Osteoblast (primary cell): Measurements from ENCODE around the gene TNPO2. TPM values are rescaled to one million over a fixed set of nuclear protein-coding genes. Genes with fewer than 3 reads are reported as not detected.
A peak's percentile ranks its signal among the peaks of the same experiment; 100 is the strongest.

Experiments
- DNase-seq: peaks from one replicate; pipeline ENCODE4 v3.0.0; 2011; ENCODE audit warnings: low spot score, mixed read lengths; ENCODE audit not compliant: insufficient read length; ENCODE audit errors: missing footprints
- H2AFZ ChIP-seq: 2 replicates; pipeline ENCODE4 v1.6.0; 2011; ENCODE audit warnings: mild to moderate bottlenecking, low read length
- H3K27ac ChIP-seq: 2 replicates; pipeline ENCODE4 v1.5.1; 2011; ENCODE audit warnings: mild to moderate bottlenecking, low read depth, low read length, moderate library complexity
- H3K27me3 ChIP-seq: 2 replicates; pipeline ENCODE4 v1.6.0; 2012; ENCODE audit warnings: mild to moderate bottlenecking, control low read depth, inconsistent platforms, low read length, moderate library complexity; ENCODE audit not compliant: insufficient read depth
- H3K36me3 ChIP-seq: 2 replicates; pipeline ENCODE4 v1.5.1; 2011; ENCODE audit warnings: mild to moderate bottlenecking, low read length, control low read depth, moderate library complexity; ENCODE audit not compliant: insufficient read depth
- H3K4me1 ChIP-seq: 2 replicates; pipeline ENCODE4 v1.5.1; 2011; ENCODE audit warnings: mild to moderate bottlenecking, low read length, control low read depth, moderate library complexity; ENCODE audit not compliant: insufficient read depth
- H3K4me2 ChIP-seq: 2 replicates; pipeline ENCODE4 v1.6.0; 2011; ENCODE audit warnings: mild to moderate bottlenecking, low read length; ENCODE audit not compliant: insufficient read depth
- H3K4me3 ChIP-seq: fragments of 200-600 bp; sonication (generic); 3 replicates; pipeline ENCODE4 v1.5.1; 2012; ENCODE audit warnings: mild to moderate bottlenecking, low read length, inconsistent platforms; ENCODE audit not compliant: insufficient read depth
- H3K79me2 ChIP-seq: 2 replicates; pipeline ENCODE4 v1.6.0; 2012; ENCODE audit warnings: mild to moderate bottlenecking, low read length, control low read depth, inconsistent platforms; ENCODE audit not compliant: insufficient read depth
- H3K9me3 ChIP-seq: 2 replicates; pipeline ENCODE4 v1.5.1; 2011; ENCODE audit warnings: low read depth, low read length, control low read depth
- H4K20me1 ChIP-seq: 2 replicates; pipeline ENCODE4 v1.6.0; 2012; ENCODE audit warnings: mild to moderate bottlenecking, low read length, control low read depth; ENCODE audit not compliant: insufficient read depth
- total RNA-seq: library from RNA; depleted of rRNA; stranded (reverse); fragments of >200 nt; gene quantifications from 2 replicates; pipeline ENCODE4 v1.2.3, GENCODE V29; 2012
- TF ChIP-seq, protein P1 (sequence below): IDR thresholded peaks from 2 replicates; pipeline ENCODE4 v1.5.1; 2011; ENCODE audit warnings: mild to moderate bottlenecking, low read depth, low read length, moderate library complexity; ENCODE audit errors: extremely low read depth

The TNPO2 gene
- total RNA-seq, 1 donor: 36.6 TPM

DNA sequence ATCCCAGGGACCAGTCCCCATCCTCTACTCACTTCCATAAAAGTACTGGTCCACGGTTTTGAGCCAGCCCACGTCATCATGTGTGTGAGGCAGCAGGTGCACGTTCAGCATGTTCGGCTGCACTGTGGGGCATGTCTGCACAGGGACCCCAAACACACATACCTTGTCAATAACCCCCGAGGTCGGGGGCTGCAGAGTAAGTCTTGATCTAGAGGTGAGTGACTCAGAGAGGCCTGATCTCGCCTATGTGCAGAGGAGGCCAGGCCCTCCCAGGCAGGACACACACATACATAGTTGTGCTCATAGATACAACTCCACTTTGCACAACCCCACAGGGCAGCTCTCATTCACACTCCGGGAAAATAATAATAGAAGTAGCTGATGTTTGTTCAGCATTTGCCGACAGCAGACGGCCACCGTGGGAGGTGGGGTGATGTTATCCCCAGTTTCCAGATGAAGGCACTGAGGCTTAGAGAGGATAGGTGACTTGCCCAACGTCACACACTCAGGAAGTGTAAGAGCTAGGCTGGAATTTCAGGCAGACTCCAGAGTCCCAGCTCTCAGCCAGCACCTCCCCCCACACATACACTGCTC is 58.0 kb downstream of the TNPO2 start:
- H3K4me3 ChIP-seq: peak overlapping the region; percentile 88
- peak; percentile 86 for DNase-seq
- peaks cover 33% of the 10 kb centered on the region for H3K4me1 ChIP-seq
- H4K20me1 ChIP-seq: no peaks in the 10 kb centered on the region
- H3K27ac ChIP-seq: no peak overlapping the region
- TF ChIP-seq, protein P1, sequence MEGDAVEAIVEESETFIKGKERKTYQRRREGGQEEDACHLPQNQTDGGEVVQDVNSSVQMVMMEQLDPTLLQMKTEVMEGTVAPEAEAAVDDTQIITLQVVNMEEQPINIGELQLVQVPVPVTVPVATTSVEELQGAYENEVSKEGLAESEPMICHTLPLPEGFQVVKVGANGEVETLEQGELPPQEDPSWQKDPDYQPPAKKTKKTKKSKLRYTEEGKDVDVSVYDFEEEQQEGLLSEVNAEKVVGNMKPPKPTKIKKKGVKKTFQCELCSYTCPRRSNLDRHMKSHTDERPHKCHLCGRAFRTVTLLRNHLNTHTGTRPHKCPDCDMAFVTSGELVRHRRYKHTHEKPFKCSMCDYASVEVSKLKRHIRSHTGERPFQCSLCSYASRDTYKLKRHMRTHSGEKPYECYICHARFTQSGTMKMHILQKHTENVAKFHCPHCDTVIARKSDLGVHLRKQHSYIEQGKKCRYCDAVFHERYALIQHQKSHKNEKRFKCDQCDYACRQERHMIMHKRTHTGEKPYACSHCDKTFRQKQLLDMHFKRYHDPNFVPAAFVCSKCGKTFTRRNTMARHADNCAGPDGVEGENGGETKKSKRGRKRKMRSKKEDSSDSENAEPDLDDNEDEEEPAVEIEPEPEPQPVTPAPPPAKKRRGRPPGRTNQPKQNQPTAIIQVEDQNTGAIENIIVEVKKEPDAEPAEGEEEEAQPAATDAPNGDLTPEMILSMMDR: no peak
- peak overlapping the region; percentile 100 for H3K4me2 ChIP-seq
- peaks cover 23% of the 10 kb centered on the region for H3K36me3 ChIP-seq
- H2AFZ ChIP-seq: peak overlapping the region; percentile 81
- H3K9me3 ChIP-seq: no peaks in the 10 kb centered on the region
- peaks cover 47% of the 10 kb centered on the region for H3K79me2 ChIP-seq
- no peaks in the 10 kb centered on the region for H3K27me3 ChIP-seq

DNA sequence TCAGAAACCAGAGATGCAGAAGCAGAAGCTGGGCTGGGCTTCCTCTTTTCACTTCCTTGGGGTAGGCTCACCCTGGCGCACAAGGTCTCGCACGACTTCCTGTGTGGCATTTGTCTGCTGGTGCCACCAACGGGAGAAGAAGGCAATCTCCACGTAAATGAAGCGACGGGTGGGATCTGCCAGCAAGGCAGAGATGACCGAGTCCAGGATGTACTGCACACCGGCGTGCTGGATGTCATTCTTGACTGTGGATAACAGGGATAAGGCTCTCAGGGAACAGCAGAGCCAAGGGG is 58.5 kb downstream of the TNPO2 start:
- no peak overlapping the region for H3K4me2 ChIP-seq
- no peaks in the 10 kb centered on the region for H3K27me3 ChIP-seq
- H4K20me1 ChIP-seq: no peaks in the 10 kb centered on the region
- H3K36me3 ChIP-seq: peaks cover 23% of the 10 kb centered on the region
- H3K4me1 ChIP-seq: peaks cover 28% of the 10 kb centered on the region
- H3K4me3 ChIP-seq: no peak overlapping the region
- H3K27ac ChIP-seq: no peak overlapping the region
- H3K9me3 ChIP-seq: no peaks in the 10 kb centered on the region
- peaks cover 41% of the 10 kb centered on the region for H3K79me2 ChIP-seq
- H2AFZ ChIP-seq: no peak overlapping the region
- no peak for DNase-seq
- TF ChIP-seq, protein P1: no peak

DNA sequence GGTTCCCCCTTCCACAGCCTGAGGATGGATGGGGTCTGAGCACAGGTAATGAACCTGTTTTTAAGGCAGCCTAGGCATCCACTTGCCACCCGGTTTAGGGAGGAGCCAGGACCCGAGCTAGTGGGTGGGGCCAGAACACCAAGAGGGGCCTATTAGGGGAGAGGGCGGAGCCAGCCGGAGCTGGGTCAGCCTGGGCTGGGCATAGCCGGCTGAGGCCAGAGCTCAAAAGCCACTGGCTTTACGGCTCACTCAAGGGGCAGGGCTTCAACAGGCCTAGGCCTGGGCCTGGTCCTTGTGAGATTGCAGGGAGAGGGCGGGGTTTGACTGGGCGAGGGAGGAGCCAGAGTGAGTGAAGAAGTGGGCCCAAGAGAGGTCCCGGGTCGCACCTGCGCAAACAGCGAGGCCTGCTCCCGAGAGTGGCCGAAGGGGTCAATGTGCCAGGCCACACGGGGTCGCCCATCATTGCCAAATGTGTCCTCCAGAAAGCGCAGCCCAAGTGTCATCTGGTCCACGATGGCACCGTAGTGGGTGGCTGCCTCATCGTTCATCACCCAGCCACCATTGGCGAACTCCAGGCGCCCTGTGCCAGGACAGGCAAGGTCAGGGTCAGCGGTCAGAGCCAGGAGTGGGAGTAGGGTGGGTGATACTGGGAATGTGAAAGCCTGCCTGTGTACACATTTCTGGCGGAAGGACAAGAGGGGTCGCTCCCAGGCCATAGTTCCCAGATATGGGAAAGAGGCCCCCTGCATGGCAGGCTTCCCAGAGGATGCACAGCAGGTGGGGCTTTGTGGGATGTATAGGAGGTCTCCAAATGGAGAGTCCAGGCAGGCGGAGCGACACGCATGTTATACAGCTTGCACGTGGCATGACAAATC is 59.1 kb downstream of the TNPO2 start:
- no peak overlapping the region for H3K4me2 ChIP-seq
- peak; percentile 73 for DNase-seq
- TF ChIP-seq, protein P1: no peak

DNA sequence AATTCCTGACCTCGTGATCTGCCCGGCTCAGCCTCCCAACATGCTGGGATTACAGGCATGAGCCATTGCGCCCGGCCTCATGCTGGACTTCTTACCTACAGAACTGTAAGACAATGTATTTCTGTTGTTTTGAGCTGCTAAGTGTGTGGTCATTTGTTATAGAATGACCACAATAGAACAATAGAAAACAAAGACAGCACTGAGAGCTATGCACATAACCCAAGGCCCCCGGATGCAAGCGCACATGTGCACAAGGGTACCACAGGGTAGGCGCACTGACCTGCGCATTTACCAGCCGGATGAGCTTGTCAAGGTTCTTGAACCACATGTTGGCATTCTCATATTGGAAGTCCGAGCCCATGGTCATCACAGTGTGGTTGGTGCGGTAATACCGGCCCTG is 62.8 kb downstream of the TNPO2 start:
- no peaks in the 10 kb centered on the region for H4K20me1 ChIP-seq
- H3K4me2 ChIP-seq: no peak overlapping the region
- no peak for DNase-seq
- peaks cover 4% of the 10 kb centered on the region for H3K4me1 ChIP-seq
- H3K79me2 ChIP-seq: peaks cover 6% of the 10 kb centered on the region
- H2AFZ ChIP-seq: no peak overlapping the region
- TF ChIP-seq, protein P1: no peak
- no peak overlapping the region for H3K4me3 ChIP-seq
- no peaks in the 10 kb centered on the region for H3K9me3 ChIP-seq
- no peak overlapping the region for H3K27ac ChIP-seq
- H3K27me3 ChIP-seq: no peaks in the 10 kb centered on the region
- H3K36me3 ChIP-seq: peaks cover 31% of the 10 kb centered on the region

More for the DNA sequence above, 59.1 kb downstream of the TNPO2 start:
- Histone ChIP-seq H3K9me3 (no peaks in the 10 kb centered on the region), H3K4me1 (peaks cover 24% of the 10 kb centered on the region), H3K4me3 (no peak overlapping the region), H4K20me1 (no peaks in the 10 kb centered on the region), H2AFZ (no peak overlapping the region), H3K36me3 (peaks cover 23% of the 10 kb centered on the region), H3K27ac (no peak overlapping the region), H3K79me2 (peaks cover 37% of the 10 kb centered on the region), H3K27me3 (no peaks in the 10 kb centered on the region)
